Right ventricle myocardium inferior (tissue), 1 donor: Measurements from ENCODE around the gene FOXRED1. TPM values are rescaled to one million over a fixed set of nuclear protein-coding genes. Genes with fewer than 3 reads are reported as not detected.

Experiments
- total RNA-seq: library from RNA; stranded (reverse); fragmentation: NEBNext Ultra II Directional; extraction: Animal tissue kit (Norgen Biotek cat#: 25700); gene quantifications from one replicate; pipeline ENCODE4 v1.2.1, GENCODE V29; 2021
- donor health status: DM: no; HTN: yes; CAD: no; lungs with severe emphysema.

FOXRED1 gene
- total RNA-seq, 1 donor from 2014 or later, result 31.6 TPM

Other genes starting within 250 kb of the FOXRED1 start
- gene CDON, start 206.3 kb upstream of the FOXRED1 start, total RNA-seq, result 18.6 TPM
- 40.0 TPM for gene RPUSD4, start 57.5 kb upstream of the FOXRED1 start, total RNA-seq
- 25.6 TPM for gene FAM118B, start 57.4 kb upstream of the FOXRED1 start, total RNA-seq
- gene SRPRA, start 259 bp upstream of the FOXRED1 start, total RNA-seq, result 64.5 TPM
- 6.5 TPM for gene TIRAP, start 13.9 kb downstream of the FOXRED1 start, total RNA-seq
- gene DCPS, start 34.9 kb downstream of the FOXRED1 start, total RNA-seq, result 10.8 TPM
- gene ST3GAL4, start 86.5 kb downstream of the FOXRED1 start, total RNA-seq, result 45.1 TPM